Duodenal mucosa (tissue), 2 donors: ENCODE measurements around the gene SMLR1.

ENCODE experiments used
- H3K27ac ChIP-seq: one replicate; pipeline ENCODE4 v1.7.0; 2013; ENCODE audit warnings: low read depth, low read length
- H3K27me3 ChIP-seq, 2 donors: one replicate each; pipeline ENCODE4 v1.7.0; 2013; ENCODE audit warnings: low read length in 2 of 2, control low read depth in 1 of 2; ENCODE audit not compliant: insufficient read depth in 2 of 2, control insufficient read depth in 1 of 2
- H3K36me3 ChIP-seq, 2 donors: one replicate each; pipeline ENCODE4 v1.7.0; 2013; ENCODE audit warnings: low read length in 2 of 2, control low read depth in 1 of 2; ENCODE audit not compliant: insufficient read depth in 2 of 2, control insufficient read depth in 1 of 2
- H3K4me1 ChIP-seq, 2 donors: one replicate each; pipeline ENCODE4 v1.7.0; 2013; ENCODE audit warnings: low read length in 2 of 2, control low read depth in 1 of 2; ENCODE audit not compliant: insufficient read depth in 2 of 2, control insufficient read depth in 1 of 2
- H3K4me3 ChIP-seq, 2 donors: one replicate each; pipeline ENCODE4 v1.7.0; 2013; ENCODE audit warnings: low read length in 2 of 2, low read depth in 1 of 2
- H3K9ac ChIP-seq, 2 donors: one replicate each; pipeline ENCODE4 v1.7.0; 2013; ENCODE audit warnings: low read length in 2 of 2, low read depth in 1 of 2
- H3K9me3 ChIP-seq, 2 donors: one replicate each; pipeline ENCODE4 v1.7.0; 2013; ENCODE audit warnings: low read length in 2 of 2, control low read depth in 1 of 2; ENCODE audit not compliant: control insufficient read depth in 1 of 2

The SMLR1 gene

GRCh38 chr6:130827247-130828149, at the start of gene SMLR1:
Gene SMLR1, plus strand, starts transcription at chr6:130827406. Its CDS starts 8 bp downstream, at chr6:130827414.
- no peaks in the 10 kb centered on the region for H3K27me3 ChIP-seq
- H3K4me1 ChIP-seq: peaks cover 5 to 11% of the 10 kb centered on the region in 2 donors
- H3K4me3 ChIP-seq: peak within 1 kb of the TSS; percentile 57 to 72
- no peaks in the 10 kb centered on the region for H3K36me3 ChIP-seq
- peak within 1 kb of the TSS; percentile 54 for H3K27ac ChIP-seq
- H3K9me3 ChIP-seq: no peaks in the 10 kb centered on the region
- H3K9ac ChIP-seq: peak within 1 kb of the TSS in 1 of 2 donors; percentile 41

- no peaks in the 10 kb centered on the region for H3K4me1 ChIP-seq
- no peak overlapping the region for H3K27ac ChIP-seq
- no peaks in the 10 kb centered on the region for H3K36me3 ChIP-seq
- no peaks in the 10 kb centered on the region for H3K9me3 ChIP-seq
- no peaks in the 10 kb centered on the region for H3K27me3 ChIP-seq
- no peak overlapping the region for H3K9ac ChIP-seq
- H3K4me3 ChIP-seq: no peak overlapping the region
These were observed 48.1 kb upstream of the SMLR1 start for GRCh38 chr6:130778946-130779657.

GRCh38 chr6:130779658-130780033, 47.6 kb upstream of the SMLR1 start:
- Histone ChIP-seq H3K27ac (no peak overlapping the region), H3K9me3 (no peaks in the 10 kb centered on the region), H3K4me1 (no peaks in the 10 kb centered on the region), H3K36me3 (no peaks in the 10 kb centered on the region), H3K9ac (no peak overlapping the region), H3K27me3 (no peaks in the 10 kb centered on the region), H3K4me3 (no peak overlapping the region)

- Histone ChIP-seq H3K27me3 (no peaks in the 10 kb centered on the region), H3K4me1 (no peaks in the 10 kb centered on the region), H3K36me3 (no peaks in the 10 kb centered on the region), H3K9me3 (no peaks in the 10 kb centered on the region), H3K9ac (no peak overlapping the region), H3K27ac (no peak overlapping the region), H3K4me3 (no peak overlapping the region)
These were observed 47.1 kb upstream of the SMLR1 start for GRCh38 chr6:130780122-130780521.

GRCh38 chr6:130781557-130781956, 45.6 kb upstream of the SMLR1 start:
- no peaks in the 10 kb centered on the region for H3K27me3 ChIP-seq
- H3K9me3 ChIP-seq: no peaks in the 10 kb centered on the region
- no peak overlapping the region for H3K4me3 ChIP-seq
- no peaks in the 10 kb centered on the region for H3K36me3 ChIP-seq
- H3K9ac ChIP-seq: no peak overlapping the region
- no peaks in the 10 kb centered on the region for H3K4me1 ChIP-seq
- no peak overlapping the region for H3K27ac ChIP-seq

- no peak overlapping the region for H3K27ac ChIP-seq
These were observed 43.6 kb upstream of the SMLR1 start for GRCh38 chr6:130783416-130784107.

GRCh38 chr6:130787726-130788500, 39.3 kb upstream of the SMLR1 start:
- Histone ChIP-seq H3K36me3 (no peaks in the 10 kb centered on the region), H3K4me1 (no peaks in the 10 kb centered on the region), H3K27ac (no peak overlapping the region), H3K9me3 (no peaks in the 10 kb centered on the region), H3K9ac (no peak overlapping the region), H3K4me3 (no peak overlapping the region), H3K27me3 (no peaks in the 10 kb centered on the region)

More at GRCh38 chr6:130783416-130784107, 43.6 kb upstream of the SMLR1 start:
- Histone ChIP-seq H3K9ac (no peak overlapping the region), H3K36me3 (no peaks in the 10 kb centered on the region), H3K27me3 (no peaks in the 10 kb centered on the region), H3K9me3 (no peaks in the 10 kb centered on the region), H3K4me3 (no peak overlapping the region), H3K4me1 (no peaks in the 10 kb centered on the region)

- H3K36me3 ChIP-seq: no peaks in the 10 kb centered on the region
- H3K9ac ChIP-seq: no peak overlapping the region
- no peaks in the 10 kb centered on the region for H3K27me3 ChIP-seq
- no peaks in the 10 kb centered on the region for H3K4me1 ChIP-seq
- H3K4me3 ChIP-seq: no peak overlapping the region
- no peak overlapping the region for H3K27ac ChIP-seq
- H3K9me3 ChIP-seq: no peaks in the 10 kb centered on the region
These were observed 38.3 kb upstream of the SMLR1 start for GRCh38 chr6:130788954-130789353.

GRCh38 chr6:130794010-130794697, 33.1 kb upstream of the SMLR1 start:
- H3K4me3 ChIP-seq: no peak overlapping the region
- H3K9me3 ChIP-seq: no peaks in the 10 kb centered on the region
- H3K27ac ChIP-seq: no peak overlapping the region
- H3K27me3 ChIP-seq: no peaks in the 10 kb centered on the region
- H3K36me3 ChIP-seq: no peaks in the 10 kb centered on the region
- no peaks in the 10 kb centered on the region for H3K4me1 ChIP-seq
- no peak overlapping the region for H3K9ac ChIP-seq
